ENCODE data around the gene BASP1.
"Not testable (repeated sequence)": the region's sequence is repeated elsewhere in the genome, so short reads cannot be mapped to it uniquely, and the experiment has no call there.

Gene BASP1

DNA sequence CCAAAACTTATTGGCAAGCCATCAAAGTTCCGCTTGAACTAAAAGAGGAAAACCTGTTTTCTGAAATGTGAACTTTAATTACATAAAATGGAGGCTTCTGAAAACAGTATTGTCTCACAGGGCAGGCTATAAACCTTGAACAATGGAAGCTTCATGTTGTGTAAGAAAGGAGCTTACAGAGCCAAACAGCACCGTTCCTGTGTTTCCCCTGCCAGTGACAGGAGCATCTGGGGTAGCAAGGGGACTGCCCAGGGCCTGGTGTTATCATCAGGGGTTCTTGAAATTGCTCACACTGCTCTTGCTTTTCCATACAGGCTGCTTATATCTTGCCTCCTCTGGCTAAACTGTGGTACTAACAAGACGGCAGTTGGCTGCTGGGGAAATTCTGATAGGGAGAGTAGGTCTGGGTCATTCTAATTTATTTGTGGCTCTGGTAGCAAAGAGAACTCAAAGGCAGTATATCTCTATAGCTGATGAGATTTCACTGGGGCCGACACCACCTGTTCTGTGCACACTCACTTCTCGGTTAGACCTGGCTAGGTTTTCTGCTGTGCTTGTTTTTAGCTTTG is 40.4 kb downstream of the BASP1 start:
- DNase-seq = no peak

DNA sequence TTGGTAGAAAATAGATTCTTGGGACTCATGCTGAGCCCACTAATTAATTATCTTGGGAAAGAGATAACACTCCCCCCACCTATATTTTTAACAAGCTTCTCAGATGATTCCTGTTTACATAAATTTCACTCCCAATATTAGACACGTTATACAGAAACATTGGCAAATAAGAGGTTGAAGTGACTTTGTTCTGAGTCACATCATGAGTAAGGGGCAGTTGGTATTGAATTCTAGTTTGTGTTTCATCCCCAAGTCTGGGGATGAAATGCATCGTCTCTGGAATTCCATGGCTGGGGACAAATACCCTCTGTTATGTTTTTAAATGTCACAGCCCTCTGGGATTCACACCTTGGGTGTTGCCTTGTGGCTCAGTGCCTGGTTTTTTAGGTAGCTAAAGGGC is 41.0 kb downstream of the BASP1 start:
- DNase-seq = no peak

DNA sequence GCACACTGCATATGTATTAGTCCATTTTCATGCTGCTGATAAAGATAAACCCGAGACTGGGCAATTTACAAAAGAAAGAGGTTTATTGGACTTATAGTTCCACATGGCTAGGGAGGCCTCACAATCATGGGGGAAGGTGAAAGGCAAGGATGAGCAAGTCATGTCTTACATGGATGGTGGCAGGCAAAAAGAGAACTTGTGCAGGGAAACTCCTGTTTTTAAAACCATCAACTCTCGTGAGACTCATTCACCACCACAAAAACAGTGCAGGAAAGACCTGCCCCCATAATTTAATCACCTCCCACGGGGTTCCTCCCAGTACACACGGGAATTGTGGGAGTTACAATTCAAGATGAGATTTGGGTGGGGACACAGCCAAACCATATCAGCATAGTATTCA is 41.6 kb downstream of the BASP1 start:
- not testable (repeated sequence) for DNase-seq

DNA sequence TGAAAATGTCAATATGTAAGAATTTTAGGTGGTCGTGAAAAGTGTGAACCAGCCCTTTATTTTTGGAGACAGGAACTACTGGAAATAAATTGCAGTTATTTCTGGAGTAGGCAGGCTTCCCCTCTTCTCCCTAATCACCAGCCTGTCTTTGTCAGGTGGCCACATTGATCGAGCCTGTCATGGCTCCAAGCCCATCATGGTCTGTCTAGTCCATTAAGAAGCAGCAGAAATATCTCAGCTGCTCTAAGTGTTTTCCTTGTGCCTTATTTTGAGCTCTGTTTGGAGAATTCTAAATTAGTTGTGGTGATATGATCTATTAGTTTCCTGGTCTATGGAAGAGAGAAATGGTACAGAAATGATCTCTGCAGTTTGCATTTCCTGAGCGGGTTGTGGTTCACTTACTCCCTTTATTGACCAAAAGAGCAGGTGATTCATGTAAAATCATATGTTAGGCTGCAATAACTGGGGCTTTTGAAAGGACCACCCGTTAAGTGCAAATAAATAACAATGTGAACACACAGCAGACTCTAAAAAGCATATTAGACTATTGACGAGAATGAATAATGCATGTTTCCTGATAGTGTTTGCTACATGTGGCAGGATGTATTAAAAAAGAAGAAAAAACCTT is 42.3 kb downstream of the BASP1 start:
- no peak for DNase-seq

DNA sequence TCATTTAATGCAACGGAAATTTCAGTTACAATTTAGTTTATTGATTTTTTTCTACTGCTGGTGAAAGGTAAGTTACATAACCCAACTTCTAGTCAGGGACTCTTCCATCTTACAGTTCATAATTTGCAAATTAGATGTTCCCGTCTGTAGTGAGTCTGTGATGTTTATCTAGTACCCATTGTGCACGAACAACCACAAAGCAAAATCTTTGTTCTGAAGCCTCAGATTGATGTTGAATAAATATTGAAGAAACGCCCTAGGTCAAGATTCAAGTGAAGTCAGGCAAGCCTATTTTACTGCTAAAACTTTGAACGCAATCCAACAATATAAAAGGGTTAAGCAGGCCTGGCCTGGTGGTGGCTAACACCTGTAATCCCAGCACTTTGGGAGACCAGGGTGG is 43.1 kb downstream of the BASP1 start:
- no peak for DNase-seq

DNA sequence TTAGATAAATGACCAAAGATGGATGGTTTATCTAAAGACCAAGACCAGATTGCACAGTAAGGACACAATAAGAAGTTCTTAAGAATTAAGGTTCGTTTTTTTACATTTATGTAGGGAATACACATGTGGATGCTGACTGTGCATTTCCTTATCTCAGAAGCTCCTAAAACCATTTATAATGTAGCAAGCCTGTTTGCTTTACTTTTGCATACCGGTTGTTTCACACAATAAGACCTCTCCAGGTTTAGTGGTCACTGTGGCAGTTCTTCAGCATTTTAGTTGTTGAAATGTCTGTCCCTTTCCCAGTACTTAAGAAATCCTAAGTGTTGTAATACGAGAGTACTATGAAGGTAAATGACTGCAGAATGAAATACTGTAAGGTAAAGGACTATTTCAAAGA is 43.6 kb downstream of the BASP1 start:
- DNase-seq = no peak

DNA sequence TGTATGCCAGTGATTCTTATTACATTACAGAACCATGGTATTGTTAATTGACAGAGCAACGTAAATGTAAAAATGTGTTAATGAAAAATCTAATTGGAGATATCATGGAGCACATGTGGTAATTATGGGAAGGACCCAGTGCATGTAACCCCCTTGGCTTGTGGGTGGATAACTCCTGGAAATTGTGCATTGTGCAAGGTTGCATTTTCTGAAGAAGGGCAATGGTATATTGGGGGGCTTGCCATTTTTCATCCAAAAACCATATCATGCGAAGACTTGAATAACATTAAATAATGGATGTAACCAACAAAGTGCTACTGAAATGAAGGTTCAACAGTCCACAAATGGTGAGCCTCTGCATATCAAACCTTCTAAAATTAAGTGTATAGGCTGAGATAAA is 47.6 kb downstream of the BASP1 start:
- DNase-seq = no peak

DNA sequence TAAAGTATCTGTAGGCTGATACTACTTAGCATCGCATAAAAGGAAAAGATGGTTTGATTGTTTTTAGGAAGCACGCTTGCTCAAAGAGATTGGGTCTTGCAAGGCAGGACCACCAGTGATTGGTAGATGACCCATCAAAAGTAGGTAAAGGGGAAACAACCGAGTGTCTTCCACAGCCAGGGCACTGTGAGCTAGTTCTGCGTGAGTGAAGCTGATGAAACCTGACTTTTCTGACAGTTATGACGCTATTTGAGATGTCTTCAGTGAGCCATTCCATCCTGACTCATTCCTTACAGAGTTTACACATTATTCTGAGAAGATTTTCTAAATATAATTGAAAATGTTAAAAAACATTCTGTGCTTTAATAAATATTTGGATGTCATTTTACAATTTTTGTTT is 49.7 kb downstream of the BASP1 start:
- DNase-seq = no peak

DNA sequence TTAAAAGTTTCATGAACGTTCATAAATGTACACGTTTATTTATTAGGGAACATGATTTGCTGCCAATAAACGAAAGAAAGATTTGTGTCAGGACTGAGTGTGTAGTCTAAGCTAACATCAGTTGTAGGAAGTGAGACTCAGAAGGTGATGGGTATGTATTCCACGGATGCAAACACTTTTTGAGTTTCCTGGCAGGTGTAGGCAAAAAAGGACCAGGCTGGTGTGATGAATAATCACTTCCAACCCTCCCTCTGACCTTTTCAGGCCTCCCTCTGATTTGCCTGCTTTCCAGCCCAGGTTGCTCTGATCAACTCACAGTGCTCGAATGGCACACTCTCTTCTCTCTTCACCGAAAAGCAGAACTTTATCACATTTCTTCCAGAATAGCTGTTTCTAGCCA is 51.8 kb downstream of the BASP1 start:
- DNase-seq = no peak

DNA sequence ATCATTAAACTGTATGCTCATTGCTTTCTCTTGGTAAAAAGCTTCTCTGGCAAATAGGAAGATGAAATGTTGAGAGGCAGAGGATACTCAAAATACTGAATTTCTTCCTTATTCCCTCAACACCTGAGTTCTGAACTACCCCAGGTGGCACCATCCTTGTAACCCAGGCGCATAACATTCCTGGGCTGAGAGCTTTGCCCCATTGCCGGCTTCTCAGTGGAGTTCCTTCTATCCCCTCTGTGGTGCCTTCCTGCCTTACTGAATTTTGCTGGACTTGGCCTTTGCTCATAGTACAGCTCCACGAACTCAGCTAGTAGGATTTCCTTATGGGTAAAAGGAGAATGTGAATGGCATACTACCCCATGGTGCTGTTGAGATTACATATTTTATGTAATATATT is 54.7 kb downstream of the BASP1 start:
- DNase-seq = no peak

DNA sequence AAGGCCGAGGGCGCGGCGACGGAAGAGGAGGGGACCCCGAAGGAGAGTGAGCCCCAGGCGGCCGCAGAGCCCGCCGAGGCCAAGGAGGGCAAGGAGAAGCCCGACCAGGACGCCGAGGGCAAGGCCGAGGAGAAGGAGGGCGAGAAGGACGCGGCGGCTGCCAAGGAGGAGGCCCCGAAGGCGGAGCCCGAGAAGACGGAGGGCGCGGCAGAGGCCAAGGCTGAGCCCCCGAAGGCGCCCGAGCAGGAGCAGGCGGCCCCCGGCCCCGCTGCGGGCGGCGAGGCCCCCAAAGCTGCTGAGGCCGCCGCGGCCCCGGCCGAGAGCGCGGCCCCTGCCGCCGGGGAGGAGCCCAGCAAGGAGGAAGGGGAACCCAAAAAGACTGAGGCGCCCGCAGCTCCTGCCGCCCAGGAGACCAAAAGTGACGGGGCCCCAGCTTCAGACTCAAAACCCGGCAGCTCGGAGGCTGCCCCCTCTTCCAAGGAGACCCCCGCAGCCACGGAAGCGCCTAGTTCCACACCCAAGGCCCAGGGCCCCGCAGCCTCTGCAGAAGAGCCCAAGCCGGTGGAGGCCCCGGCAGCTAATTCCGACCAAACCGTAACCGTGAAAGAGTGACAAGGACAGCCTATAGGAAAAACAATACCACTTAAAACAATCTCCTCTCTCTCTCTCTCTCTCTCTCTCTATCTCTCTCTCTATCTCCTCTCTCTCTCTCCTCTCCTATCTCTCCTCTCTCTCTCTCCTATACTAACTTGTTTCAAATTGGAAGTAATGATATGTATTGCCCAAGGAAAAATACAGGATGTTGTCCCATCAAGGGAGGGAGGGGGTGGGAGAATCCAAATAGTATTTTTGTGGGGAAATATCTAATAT is 58.1 kb downstream of the BASP1 start:
- DNase-seq = no peak

DNA sequence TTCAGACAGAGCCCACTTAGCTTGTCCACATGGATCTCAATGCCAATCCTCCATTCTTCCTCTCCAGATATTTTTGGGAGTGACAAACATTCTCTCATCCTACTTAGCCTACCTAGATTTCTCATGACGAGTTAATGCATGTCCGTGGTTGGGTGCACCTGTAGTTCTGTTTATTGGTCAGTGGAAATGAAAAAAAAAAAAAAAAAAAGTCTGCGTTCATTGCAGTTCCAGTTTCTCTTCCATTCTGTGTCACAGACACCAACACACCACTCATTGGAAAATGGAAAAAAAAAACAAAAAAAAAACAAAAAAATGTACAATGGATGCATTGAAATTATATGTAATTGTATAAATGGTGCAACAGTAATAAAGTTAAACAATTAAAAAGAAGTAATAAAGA is 59.0 kb downstream of the BASP1 start:
- no peak for DNase-seq

DNA sequence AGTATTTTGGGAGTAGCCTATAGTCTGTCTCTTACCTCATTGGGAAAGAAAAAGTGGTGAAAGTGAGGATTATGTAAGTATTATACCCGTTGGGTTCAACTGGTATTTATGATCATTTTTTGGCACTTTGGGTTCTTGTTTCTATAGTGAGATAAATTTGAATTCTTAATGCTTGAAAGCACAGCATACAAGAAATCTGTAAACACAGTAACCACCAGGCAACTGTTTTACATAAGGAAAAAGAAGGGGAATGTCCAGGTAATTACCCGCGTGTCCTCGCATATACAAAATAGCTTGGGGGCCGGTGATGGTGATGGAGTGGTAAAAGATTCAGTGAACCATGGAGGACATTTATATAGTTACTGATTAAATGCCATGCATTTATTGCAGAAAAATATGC is 60.5 kb downstream of the BASP1 start:
- no peak for DNase-seq

DNA sequence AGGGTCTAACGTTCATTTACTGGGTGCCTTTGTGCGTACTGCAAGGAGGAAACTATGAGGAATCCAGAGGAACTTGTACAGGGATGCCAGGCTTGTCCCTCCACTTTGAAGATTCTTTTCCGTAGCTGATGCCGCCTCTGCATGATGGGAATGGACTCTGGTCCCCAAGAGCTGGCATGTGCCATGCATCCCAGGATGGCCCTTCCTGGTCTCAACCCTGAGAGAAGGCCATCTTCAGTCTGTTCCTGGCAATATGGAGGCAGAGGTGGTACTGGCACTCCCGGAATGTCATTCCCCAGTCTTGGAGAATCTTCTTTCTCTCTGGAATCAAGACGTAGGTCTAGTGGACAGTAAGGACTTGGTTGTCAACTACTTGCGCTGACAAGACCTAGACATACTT is 61.5 kb downstream of the BASP1 start:
- no peak for DNase-seq

DNA sequence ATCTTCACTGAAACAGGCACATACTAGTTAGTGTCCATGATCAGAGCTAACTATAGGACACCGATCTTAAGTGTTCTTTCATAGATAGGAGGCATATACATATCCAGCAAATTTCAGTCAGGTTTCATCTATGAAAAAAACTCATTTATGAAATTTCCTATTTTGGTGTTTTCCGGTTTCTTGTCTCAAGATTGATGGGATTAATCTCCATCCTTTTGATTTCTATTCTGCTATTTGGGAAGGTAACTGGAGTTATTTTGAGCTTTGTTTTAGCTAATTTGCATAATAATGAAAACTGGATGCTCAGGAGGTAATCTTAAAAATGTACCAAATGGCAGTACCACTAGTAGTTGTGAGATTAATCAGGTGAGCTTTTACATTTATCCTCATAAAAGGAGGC is 62.1 kb downstream of the BASP1 start:
- DNase-seq = no peak

DNA sequence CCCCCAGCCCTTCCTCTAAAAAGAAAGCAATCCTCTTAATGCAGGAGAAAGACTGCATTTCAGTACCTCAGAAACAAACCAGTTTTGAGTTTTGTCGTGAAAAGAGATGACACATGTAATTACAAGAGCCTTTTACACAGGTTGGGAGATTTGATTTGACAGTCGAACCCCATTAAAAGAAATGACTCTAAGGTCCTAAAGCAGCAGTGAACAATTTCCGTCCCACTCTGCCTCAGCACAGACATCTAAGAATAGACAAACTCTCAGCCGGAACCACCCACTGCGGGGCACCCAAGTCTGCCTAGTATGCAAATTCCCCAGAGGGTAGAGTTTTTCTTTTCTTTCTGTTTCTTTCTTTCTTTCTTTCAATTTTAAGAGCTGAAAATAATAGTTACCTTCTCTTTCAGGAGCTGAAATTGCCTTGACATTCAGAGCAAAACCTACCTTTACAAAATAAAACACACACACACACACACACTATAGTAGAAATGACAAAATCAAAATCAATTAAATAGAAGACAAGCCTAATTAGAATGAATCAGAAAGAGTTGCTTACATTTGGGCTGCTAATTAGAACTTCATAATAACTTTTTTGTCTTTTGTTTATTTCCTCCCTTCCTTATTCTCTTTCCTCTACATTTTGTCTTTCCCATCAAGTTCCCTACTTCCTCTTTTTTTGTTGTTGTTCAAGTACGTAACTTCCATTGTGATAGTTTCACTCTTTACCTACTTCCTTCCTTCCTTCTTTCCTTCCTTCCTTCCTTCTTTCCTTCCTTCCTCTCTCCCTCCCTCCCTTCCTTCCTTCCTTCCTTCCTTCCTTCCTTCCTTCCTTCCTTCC is 65.1 kb downstream of the BASP1 start:
- no peak for DNase-seq

DNA sequence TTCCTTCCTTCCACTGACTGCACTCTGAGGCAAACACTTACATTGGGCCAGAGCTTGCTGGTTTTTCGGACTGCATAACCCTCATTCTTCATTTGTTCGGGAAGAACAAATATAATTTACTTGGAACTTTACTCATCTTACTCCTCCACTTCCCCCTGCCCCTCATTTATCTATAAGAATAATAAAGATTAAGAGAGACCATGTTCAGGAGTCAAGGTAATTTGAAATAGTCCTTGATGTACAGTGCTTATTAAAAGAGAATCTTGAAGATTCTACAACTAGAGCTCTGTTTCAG is 65.6 kb downstream of the BASP1 start:
- DNase-seq = no peak

DNA sequence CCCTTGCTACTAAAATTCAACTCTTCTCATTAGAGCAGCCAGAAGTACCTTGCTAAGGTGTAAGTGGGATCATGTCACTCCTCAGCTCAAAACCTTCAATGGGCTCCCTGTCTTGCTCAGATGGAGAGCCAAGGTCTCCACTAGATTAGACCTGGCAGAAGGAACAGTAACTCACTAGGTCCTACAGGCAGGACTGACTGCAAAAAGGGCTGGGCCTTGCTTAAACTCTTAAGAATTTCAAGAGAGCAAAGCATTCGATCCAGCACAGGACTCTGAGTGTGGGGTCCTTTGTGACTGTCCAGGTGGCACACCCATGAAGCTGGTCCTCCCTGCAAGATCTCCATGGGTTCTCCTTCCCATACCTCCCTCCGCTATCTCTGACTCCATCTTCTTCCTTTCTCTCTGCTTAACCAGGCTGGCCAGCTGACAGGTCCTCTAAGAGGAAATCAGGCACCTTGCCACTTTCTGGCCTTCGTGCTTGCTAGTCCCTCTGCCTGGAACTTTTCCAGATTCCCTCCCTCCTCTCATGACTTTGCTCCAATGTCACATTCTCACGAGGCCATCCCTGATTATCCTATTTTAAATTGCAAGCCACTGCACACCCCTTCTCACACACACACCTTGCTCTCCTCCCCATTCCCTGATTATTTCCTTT is 70.2 kb downstream of the BASP1 start:
- no peak for DNase-seq

DNA sequence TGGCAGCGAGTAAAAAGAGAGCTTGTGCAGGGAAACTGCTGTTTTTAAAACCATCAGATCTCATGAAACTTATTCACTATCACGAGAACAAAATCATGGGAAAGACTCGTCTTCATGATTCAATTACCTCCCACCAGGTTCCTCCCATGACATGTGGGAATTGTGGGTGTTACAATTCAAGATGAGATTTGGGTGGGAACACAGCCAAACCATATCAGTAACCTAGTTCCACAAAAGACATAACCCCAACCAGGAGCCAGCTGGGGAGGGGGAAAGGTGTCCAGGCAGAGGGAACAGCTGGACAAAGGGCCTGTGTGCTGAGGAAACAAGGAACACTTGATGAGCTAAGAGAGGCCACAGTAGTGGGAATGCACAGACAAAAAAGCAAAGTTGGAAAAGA is 71.1 kb downstream of the BASP1 start:
- no peak for DNase-seq

DNA sequence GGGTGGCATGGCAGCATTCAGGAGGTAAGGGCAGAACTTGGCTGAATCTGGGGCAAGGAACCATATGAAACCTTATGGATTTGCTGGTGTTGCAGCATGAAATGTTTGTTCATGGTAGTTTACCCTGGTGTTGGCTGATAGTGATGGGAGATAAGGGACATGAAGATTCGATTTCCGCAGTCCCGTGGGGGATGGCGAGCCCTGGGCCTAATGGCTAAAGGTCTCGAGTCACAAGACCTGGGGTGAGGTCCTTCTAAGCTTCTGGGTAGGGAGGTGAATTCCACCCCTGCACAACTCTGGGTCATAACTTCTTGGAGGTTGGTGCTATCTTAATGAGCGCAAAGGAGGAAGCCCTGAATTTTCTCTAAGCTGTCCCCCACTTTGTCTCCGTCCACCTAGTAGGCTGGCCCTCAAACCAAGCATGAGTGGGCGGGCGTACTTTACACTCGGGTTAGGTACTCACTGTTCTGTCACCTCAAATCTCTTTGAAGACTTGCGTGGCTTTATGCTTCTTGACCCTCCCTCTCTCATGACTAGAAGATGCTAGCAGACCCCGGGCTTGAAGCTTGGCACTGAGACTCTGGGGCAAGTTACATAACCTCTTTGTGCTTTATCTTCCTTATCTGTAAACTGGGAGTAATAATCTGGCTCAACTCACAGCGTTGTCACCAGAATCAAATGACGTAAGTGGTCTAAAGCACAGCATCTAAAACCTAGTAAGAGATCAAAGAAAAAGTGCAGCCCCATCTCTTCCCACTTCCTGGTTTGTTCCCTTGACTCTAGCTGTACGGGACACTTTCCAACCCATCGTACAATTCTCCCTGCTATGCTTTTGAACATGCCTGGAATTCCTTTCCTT is 72.5 kb downstream of the BASP1 start:
- DNase-seq = no peak

DNA sequence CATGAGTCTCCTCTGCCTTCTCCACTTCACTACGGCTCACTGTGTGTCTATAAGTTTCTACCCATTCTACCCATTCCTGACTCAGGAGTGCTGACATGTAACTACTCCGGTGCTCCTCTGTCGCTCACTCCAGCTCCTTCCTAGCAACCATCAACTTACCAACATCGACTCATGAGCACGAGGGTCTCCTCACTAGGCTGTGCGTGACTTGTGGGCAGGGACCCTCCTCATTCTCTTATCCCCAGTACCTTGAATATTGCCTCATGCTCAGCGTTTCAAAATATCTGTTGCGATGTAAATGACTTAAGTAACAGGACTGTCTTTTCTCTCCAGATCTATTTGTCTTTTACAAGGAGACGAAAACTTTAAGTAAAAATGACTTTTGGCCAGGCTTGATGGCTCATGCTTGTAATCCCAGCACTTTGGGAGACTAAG is 73.1 kb downstream of the BASP1 start:
- no peak for DNase-seq

DNA sequence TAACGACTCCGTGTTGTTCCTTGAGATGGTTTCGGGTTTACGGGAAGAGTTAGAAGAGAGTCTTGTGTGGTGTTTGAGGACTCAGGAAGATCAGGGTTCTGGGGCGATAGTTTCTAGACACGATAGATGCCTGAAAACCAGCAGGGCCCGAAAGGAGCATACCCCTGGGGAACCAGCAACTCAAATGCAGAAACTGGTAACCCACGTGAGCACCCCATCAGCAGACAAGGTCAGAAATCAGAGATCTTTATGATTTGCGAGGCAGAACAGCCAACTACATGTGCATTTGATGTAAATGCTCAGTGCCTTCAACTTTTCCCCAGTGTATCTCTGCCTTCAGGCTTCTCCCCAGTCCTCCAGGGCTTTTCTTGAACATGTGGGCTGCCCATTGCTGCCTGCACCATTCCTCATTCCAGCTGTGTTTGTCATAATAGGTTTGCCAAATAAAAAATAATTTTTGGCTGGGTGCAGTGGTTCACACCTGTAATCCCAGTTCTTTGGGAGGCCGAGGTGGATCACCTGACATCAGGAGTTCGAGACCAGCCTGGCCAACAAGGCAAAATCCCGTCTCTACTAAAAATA is 75.1 kb downstream of the BASP1 start:
- DNase-seq = no peak
